PFSK-1 (cell line): ENCODE measurements around the gene TOGARAM2.

Experiments
- FOXP2 ChIP-seq: optimal IDR thresholded peaks from 2 replicates; pipeline ENCODE3; 2011; ENCODE audit warnings: borderline replicate concordance, control low read depth, inconsistent platforms; ENCODE audit not compliant: insufficient read depth; ENCODE audit errors: extremely low read length, extremely low read depth
- POLR2AphosphoS5 ChIP-seq: IDR thresholded peaks from 2 replicates; pipeline ENCODE4 v1.6.1; 2012; ENCODE audit warnings: low read depth, mild to moderate bottlenecking, control low read depth, low read length, moderate library complexity
- SIN3A ChIP-seq: IDR thresholded peaks from 2 replicates; pipeline ENCODE4 v1.6.1; 2012; ENCODE audit warnings: mild to moderate bottlenecking, low read length, moderate library complexity, borderline replicate concordance; ENCODE audit not compliant: insufficient read depth
- TAF1 ChIP-seq: IDR thresholded peaks from 2 replicates; pipeline ENCODE4 v1.6.1; 2012; ENCODE audit warnings: low read length, control low read depth, borderline replicate concordance; ENCODE audit not compliant: insufficient read depth
- TF ChIP-seq, protein P1 (sequence below), 2 experiments: IDR thresholded peaks; 2 replicates each; pipeline versions ENCODE4 v1.6.1 to v1.8.0; 2011 to 2012; ENCODE audit warnings: low read depth in 2 of 2, low read length in 2 of 2, control low read depth in 1 of 2, inconsistent platforms in 1 of 2, mild to moderate bottlenecking in 1 of 2, moderate library complexity in 1 of 2; ENCODE audit not compliant: insufficient read depth in 1 of 2

TOGARAM2 gene

DNA sequence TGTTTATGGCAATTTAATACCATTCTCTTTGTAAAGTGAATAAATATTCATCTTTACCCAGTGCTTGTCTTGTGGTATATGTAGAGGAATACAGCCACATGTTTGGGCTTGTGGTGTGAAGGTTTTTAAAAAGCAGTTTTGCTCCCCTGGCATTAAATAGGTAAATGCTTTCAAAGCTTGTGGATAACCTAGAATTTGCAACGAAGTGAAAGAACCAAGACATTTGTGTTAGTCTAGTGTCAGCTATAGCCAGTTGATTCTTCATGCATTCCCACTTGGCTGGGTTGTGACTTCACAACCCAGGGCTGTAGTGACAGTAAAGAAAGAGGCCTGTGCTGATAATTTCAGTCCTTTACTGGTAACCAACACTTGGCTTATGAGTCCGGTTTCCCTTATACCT is 32.9 kb upstream of the TOGARAM2 start:
- no peak for TF ChIP-seq FOXP2
- TF ChIP-seq, protein P1, sequence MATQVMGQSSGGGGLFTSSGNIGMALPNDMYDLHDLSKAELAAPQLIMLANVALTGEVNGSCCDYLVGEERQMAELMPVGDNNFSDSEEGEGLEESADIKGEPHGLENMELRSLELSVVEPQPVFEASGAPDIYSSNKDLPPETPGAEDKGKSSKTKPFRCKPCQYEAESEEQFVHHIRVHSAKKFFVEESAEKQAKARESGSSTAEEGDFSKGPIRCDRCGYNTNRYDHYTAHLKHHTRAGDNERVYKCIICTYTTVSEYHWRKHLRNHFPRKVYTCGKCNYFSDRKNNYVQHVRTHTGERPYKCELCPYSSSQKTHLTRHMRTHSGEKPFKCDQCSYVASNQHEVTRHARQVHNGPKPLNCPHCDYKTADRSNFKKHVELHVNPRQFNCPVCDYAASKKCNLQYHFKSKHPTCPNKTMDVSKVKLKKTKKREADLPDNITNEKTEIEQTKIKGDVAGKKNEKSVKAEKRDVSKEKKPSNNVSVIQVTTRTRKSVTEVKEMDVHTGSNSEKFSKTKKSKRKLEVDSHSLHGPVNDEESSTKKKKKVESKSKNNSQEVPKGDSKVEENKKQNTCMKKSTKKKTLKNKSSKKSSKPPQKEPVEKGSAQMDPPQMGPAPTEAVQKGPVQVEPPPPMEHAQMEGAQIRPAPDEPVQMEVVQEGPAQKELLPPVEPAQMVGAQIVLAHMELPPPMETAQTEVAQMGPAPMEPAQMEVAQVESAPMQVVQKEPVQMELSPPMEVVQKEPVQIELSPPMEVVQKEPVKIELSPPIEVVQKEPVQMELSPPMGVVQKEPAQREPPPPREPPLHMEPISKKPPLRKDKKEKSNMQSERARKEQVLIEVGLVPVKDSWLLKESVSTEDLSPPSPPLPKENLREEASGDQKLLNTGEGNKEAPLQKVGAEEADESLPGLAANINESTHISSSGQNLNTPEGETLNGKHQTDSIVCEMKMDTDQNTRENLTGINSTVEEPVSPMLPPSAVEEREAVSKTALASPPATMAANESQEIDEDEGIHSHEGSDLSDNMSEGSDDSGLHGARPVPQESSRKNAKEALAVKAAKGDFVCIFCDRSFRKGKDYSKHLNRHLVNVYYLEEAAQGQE (IDR thresholded peaks at IDR 0.05; ENCODE audit: insufficient read depth in 1 of 2, low read depth in 2 of 2, low read length in 2 of 2): no peak
- TF ChIP-seq SIN3A: no peak
- no peak for TF ChIP-seq TAF1
- TF ChIP-seq POLR2AphosphoS5: no peak

DNA sequence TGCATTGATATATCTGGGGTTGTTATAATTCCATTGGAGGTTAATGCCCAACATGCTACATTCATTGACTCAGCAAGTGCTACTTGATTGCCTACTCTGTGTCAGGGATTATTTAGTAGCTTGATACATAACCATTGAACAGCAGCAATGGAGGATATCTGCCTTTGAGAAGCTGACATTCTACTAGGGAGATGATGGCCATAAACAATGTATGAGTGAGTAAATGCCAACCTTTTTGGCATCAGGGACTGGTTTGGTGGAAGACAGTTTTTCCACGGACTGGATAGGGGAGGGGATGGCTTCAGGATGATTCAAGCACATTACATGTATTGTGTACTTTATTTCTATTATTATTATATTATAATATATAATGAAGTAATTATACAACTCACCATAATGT is 31.9 kb upstream of the TOGARAM2 start:
- TF ChIP-seq SIN3A (no peak), FOXP2 (no peak), TAF1 (no peak), POLR2AphosphoS5 (no peak)
- TF ChIP-seq, protein P1 (IDR thresholded peaks at IDR 0.05; ENCODE audit: insufficient read depth in 1 of 2, low read depth in 2 of 2, low read length in 2 of 2): no peak

GRCh38 chr2:28949617-28950305 is 31.3 kb upstream of the TOGARAM2 start:
- TF ChIP-seq TAF1 (no peak), SIN3A (no peak; the same call in 1 of the 2 replicates), FOXP2 (no peak), POLR2AphosphoS5 (peak; percentile 20; the same call in 1 of the 2 replicates)
- TF ChIP-seq, protein P1 (IDR thresholded peaks at IDR 0.05; ENCODE audit: insufficient read depth in 1 of 2, low read depth in 2 of 2, low read length in 2 of 2): no peak

- TF ChIP-seq, protein P1 (IDR thresholded peaks at IDR 0.05; ENCODE audit: insufficient read depth in 1 of 2, low read depth in 2 of 2, low read length in 2 of 2): no peak
- no peak for TF ChIP-seq FOXP2
Measured at GRCh38 chr2:28950941-28951630, 30.0 kb upstream of the TOGARAM2 start.
